Activated naive CD8-positive, alpha-beta T cell treated with anti-CD3 and anti-CD28 coated beads, Interleukin-2, amount 10 ng/mL, durations not matched to agents 7 days and 5 days (primary cell): Measurements from ENCODE around the gene SMURF1. TPM values are rescaled to one million over a fixed set of nuclear protein-coding genes. Genes with fewer than 3 reads are reported as not detected.
A peak's percentile ranks its signal among the peaks of the same experiment; 100 is the strongest.

Source experiments
- ATAC-seq: fragments of 150-1000 bp; cut with Tn5 transposase; one replicate; pipeline ENCODE4 v1.10.0; 2021; ENCODE audit warnings: low read depth, moderate library complexity
- POLR2A ChIA-PET: fragments of 350-600 bp; sonication (Branson Sonifier 250); formaldehyde crosslinking; loops from one replicate; lab custom pipeline; 2021; ENCODE audit warnings: antibody characterized with exemption; lab: Charles Lee
- DNase-seq: peaks from one replicate; pipeline ENCODE4 v3.0.0; 2021
- H3K27ac Mint-ChIP-seq: one replicate; pipeline ENCODE4 v1.8.0; 2022; ENCODE audit warnings: mild to moderate bottlenecking, mixed read lengths
- H3K27me3 Mint-ChIP-seq: one replicate; pipeline ENCODE4 v1.8.0; 2022; ENCODE audit warnings: mild to moderate bottlenecking, moderate library complexity, mixed read lengths
- H3K36me3 Mint-ChIP-seq: one replicate; pipeline ENCODE4 v1.8.0; 2021; ENCODE audit warnings: mild to moderate bottlenecking, mixed read lengths
- H3K4me1 Mint-ChIP-seq: one replicate; pipeline ENCODE4 v1.8.0; 2021; ENCODE audit warnings: mixed read lengths
- H3K4me3 Mint-ChIP-seq: one replicate; pipeline ENCODE4 v1.8.0; 2022; ENCODE audit warnings: mild to moderate bottlenecking, moderate library complexity, mixed read lengths
- H3K9me3 Mint-ChIP-seq: one replicate; pipeline ENCODE4 v1.8.0; 2021; ENCODE audit warnings: mixed read lengths
- total RNA-seq, 2 experiments: library from RNA; stranded (reverse); gene quantifications; one replicate each; pipeline ENCODE4 v1.2.3, GENCODE V29; 2021

SMURF1 gene
- total RNA-seq, 2 experiments from 2014 or later: 15.1 to 16.2 TPM

DNA sequence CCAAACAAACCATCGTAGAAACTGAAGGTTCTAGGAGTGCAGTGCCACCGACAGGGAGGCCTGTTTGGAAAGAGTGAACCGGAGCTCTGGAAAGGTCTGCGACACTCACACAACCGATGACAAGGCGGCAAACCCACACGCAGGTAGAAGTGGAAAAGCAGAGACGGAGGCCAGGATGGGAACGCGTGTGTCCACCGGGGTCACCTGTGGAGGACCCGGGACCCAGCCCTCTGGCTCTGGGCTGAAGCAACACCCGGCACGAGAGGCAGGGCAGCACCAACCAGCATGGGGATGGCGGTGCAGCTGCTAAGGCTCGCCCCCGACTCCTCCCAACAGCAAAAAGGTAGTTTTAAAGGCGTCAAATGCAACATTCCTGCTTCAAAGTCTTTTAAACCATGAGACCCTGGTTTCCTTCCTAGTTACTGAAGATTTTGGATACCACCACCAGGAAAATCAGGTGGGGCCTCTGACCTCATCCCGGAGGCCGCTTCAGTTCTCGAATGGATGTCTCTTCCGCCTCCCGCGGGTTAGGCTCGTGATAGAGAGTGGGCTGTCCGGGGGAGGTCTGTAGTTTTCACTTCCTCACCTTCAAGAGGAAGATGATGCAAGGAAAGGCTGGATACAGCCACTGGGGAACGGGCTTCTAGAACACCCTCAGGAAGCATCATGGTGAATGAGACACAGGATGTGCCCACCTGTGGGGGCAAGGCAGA is 115.5 kb downstream of the SMURF1 start:
- Mint-ChIP-seq H3K27ac (no peak overlapping the region), H3K27me3 (no peaks in the 10 kb centered on the region), H3K4me3 (no peak overlapping the region), H3K9me3 (no peaks in the 10 kb centered on the region), H3K4me1 (no peaks in the 10 kb centered on the region), H3K36me3 (peaks cover 20% of the 10 kb centered on the region)
- DNase-seq (peak; percentile 15), ATAC-seq (no peak)
- POLR2A ChIA-PET: no interaction called here

DNA sequence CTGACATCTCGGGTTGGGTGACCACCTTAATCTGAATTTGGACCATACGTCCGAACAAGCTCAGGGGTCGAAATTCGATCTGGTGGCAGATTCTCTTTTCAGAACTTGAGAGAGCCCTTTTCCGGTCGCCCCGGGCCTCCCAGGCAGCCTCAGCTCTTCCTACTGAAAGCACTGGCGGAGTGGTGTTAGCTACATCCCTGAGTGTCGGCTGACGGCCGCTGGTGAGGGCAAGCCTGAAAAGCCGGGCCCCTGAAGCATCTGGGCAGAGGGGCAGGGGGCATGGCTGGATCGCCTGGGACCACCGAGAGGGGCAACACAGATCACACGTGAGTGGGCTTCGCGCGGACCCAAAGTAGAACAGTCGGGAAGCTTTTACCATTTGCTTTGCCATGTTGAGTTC is 116.1 kb downstream of the SMURF1 start:
- ATAC-seq (no peak), DNase-seq (peak; percentile 18)
- POLR2A ChIA-PET: no interaction called here
- H3K4me1 Mint-ChIP-seq: no peaks in the 10 kb centered on the region
- H3K9me3 Mint-ChIP-seq: no peaks in the 10 kb centered on the region
- H3K27ac Mint-ChIP-seq: no peak overlapping the region
- H3K36me3 Mint-ChIP-seq: peaks cover 20% of the 10 kb centered on the region
- no peaks in the 10 kb centered on the region for H3K27me3 Mint-ChIP-seq
- H3K4me3 Mint-ChIP-seq: no peak overlapping the region

DNA sequence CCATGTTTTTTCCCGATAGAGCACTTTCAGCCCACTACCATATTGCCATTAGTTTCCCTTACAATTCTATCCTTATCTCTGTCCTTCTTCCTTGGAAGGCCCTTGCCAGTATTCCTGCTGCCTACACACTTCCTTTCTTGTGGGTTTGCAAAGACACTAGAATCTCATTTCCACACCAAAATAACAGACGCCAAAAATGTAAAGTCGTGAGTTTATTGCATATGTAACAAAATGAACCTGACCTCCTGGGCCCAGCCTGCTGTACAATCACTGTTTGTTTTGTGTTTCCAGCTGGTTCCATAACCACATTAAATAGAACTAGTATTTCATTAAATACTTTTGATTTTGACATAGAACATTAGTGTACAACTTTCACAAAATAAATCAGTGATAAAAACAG is 116.7 kb downstream of the SMURF1 start:
- ATAC-seq (no peak), DNase-seq (no peak)
- Mint-ChIP-seq H3K9me3 (no peaks in the 10 kb centered on the region), H3K4me3 (no peak overlapping the region), H3K27ac (no peak overlapping the region), H3K4me1 (no peaks in the 10 kb centered on the region), H3K36me3 (peaks cover 20% of the 10 kb centered on the region), H3K27me3 (no peaks in the 10 kb centered on the region)
- POLR2A ChIA-PET: no interaction called here

DNA sequence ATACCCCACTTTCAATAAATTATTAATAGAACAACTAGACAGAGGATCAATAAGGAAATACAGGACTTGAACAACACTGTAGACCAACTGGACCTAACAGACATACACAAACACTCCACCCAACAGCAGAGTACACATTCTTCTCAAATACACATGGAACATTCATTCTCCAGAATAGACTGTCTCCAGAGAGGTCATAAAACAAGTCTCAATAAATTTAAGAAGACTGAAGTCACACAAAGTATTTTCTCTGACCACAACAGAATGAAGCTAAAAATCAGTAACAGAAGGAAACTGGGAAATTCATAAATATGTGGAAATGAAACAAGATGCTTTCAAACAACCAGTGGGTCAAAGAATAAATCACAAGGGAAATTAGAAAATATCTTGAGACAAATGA is 119.8 kb downstream of the SMURF1 start:
- H3K4me1 Mint-ChIP-seq: no peaks in the 10 kb centered on the region
- H3K27ac Mint-ChIP-seq: no peak overlapping the region
- POLR2A ChIA-PET: no interaction called here

DNA sequence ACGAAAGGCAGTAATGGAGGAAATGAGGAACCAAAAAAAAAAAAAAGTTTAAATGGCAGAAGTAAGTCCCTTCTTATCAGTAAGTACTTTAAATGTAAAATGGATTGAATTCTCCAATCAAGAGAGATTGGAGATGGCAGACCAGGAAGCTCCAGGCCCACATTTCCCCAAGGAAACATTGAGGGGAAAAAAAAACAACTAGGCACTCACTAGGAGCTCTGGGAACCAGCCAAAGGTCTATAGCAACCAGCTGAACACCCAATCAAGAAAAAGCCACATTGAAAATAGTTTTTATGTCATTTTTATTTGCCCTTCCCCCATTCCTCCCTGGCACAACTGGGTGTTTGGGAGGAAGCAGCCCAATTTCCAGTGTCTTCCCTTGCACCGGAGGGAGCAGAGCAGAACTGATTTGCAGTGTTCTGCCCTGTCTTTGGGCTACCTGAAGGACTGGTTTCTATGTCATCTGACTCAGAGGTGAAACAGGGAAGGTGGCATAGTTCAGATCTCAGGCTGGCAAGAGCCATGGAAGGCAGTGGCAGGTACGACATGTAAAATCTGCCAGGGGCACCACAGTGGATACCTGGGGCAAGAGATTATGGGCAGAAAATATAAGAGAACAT is 121.9 kb downstream of the SMURF1 start:
- no peak for ATAC-seq
- no peak for DNase-seq
- no peaks in the 10 kb centered on the region for H3K27me3 Mint-ChIP-seq
- POLR2A ChIA-PET: interaction anchor here (0.7 kb wide), 1 partner anchor 1842 kb away, joined by 4 read pairs; no protein-coding TSS in a partner anchor
- H3K4me3 Mint-ChIP-seq: no peak overlapping the region
- no peaks in the 10 kb centered on the region for H3K4me1 Mint-ChIP-seq
- peaks cover 33% of the 10 kb centered on the region for H3K36me3 Mint-ChIP-seq
- H3K27ac Mint-ChIP-seq: no peak overlapping the region
- no peaks in the 10 kb centered on the region for H3K9me3 Mint-ChIP-seq

More for the DNA sequence above, 119.8 kb downstream of the SMURF1 start:
- Mint-ChIP-seq H3K36me3 (peaks cover 26% of the 10 kb centered on the region), H3K27me3 (no peaks in the 10 kb centered on the region), H3K9me3 (no peaks in the 10 kb centered on the region), H3K4me3 (no peak overlapping the region)
- DNase-seq (no peak), ATAC-seq (no peak)

DNA sequence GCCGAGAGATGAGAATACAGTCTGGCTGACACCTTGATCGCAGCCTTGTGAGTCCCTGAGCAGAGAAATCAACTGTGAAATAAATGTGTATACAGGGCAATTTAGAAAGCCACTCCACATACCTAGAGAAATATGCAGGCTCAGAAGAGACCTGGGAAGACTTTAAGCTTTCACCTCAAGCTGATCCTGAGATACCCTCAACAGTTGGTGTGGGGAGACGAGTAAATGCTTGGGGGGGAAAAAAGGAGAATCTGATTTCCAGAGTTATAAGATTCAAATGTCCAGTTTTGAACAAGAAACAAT is 123.5 kb downstream of the SMURF1 start:
- no peaks in the 10 kb centered on the region for H3K27me3 Mint-ChIP-seq
- POLR2A ChIA-PET: no interaction called here
- H3K27ac Mint-ChIP-seq: no peak overlapping the region
- H3K36me3 Mint-ChIP-seq: peaks cover 48% of the 10 kb centered on the region
- no peak overlapping the region for H3K4me3 Mint-ChIP-seq
- DNase-seq (no peak), ATAC-seq (no peak)
- H3K9me3 Mint-ChIP-seq: peaks cover 1% of the 10 kb centered on the region
- peaks cover 2% of the 10 kb centered on the region for H3K4me1 Mint-ChIP-seq

DNA sequence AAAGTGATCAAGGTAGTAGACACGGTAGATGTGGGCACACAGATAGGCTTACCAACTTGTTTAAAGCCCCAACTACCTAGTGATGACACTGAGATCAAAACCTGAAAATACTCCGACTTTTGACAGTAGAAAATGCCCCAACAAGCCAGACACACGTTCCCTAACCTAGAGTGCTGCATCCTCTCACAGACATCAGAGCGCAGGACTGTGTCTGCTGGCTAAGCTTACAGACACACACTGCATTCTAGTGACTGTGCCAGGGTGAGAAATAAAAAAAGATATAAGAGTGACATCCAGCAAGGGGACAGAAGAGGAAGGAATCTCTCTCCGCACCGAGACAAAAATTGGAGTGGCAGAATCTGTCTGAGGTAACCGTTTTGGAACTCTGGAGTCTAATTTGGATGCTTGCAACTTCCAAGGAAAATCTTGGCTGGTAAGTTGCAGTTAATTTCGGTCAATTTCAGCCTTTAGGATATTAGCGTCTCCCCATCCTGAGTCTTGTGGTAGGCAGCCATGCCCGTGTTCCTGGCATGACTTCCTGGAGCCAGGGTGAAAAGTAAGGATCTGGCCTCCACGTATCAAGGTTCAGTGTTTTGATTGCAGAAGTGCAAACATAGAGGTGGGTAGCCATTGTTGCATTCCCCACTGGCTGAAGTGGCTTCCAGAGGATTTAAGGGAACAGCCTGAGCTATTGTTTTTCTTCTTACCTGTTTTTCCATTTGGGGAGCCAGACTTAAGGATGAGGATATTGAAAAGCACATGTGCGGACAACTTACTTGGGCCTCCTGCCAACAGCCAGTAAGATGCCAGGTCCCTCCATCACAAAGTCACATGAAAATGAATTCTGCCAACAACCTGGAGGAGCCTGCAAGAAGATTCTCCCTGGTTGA is 124.1 kb downstream of the SMURF1 start:
- ATAC-seq: no peak
- no peak for DNase-seq
- H3K4me3 Mint-ChIP-seq: no peak overlapping the region
- no peaks in the 10 kb centered on the region for H3K27me3 Mint-ChIP-seq
- POLR2A ChIA-PET: no interaction called here
- peaks cover 51% of the 10 kb centered on the region for H3K36me3 Mint-ChIP-seq
- H3K9me3 Mint-ChIP-seq: peaks cover 1% of the 10 kb centered on the region
- H3K27ac Mint-ChIP-seq: no peak overlapping the region
- peaks cover 2% of the 10 kb centered on the region for H3K4me1 Mint-ChIP-seq

DNA sequence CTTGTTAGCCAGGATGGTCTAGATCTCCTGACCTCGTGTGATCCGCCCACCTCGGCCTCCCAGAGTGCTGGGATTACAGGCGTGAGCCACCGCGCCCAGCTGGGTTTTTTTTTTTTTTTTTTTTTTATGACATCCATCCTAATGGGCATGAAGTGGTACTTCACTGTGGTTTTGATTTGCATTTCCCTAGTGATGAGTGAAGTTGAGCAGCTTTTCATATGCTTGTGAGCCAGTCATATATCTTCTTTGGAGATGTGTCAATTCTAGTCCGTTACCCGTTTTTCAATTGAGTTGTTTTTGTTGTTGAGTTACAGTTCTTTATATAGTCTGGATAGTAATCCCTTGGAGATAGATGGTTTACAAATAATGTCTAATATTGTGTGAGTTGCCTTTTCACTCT is 127.7 kb downstream of the SMURF1 start:
- Mint-ChIP-seq H3K4me1 (peaks cover 2% of the 10 kb centered on the region), H3K4me3 (no peak overlapping the region), H3K27me3 (no peaks in the 10 kb centered on the region), H3K36me3 (peaks cover 47% of the 10 kb centered on the region), H3K9me3 (peaks cover 1% of the 10 kb centered on the region), H3K27ac (no peak overlapping the region)
- DNase-seq: no peak
- POLR2A ChIA-PET: no interaction called here
- ATAC-seq: no peak

DNA sequence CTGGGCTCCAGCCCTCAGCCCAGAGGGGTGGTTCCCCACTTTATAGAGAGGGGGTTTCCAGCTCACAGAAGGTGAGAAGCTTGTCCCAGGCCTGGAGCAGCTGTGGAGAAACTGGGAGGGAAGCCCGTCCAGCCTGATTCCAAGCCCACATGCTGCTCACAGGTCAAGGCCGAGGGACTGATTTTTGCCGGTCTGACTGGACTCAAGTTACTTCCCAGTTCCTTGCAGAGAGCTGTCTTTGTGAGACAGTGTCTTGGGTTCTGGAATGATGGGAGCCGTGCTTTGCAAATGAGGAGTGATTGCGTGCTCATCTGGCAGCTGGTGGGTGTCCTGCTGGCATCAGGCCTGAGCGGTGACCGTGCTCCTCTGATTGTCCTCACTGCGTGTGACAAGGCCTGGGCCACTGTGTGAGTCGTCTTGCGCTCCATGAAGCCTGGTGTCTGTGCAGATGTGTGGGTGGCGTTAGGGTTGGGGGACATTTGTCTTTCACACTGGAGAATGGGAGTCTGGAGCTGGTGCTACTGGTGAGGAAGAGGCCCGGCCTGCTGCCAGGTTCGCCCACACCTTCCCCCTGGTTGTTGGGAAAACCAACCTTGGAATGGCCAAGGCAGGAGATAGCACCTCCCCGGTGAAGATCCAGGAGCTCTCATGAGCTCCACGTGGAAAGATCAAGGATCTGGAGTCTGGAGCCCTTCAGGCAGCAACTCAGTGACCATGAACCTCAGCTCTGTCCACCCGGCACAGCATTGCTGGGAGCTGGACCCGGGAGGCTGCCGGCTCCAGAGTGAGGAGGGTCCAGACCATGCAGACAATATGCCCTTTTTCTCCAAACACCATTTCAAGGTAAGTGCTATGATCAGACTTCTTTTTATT is 129.6 kb downstream of the SMURF1 start:
- Mint-ChIP-seq H3K9me3 (peaks cover 1% of the 10 kb centered on the region), H3K27me3 (no peaks in the 10 kb centered on the region), H3K4me1 (peaks cover 2% of the 10 kb centered on the region), H3K27ac (no peak overlapping the region), H3K4me3 (no peak overlapping the region), H3K36me3 (peaks cover 36% of the 10 kb centered on the region)
- DNase-seq (peak; percentile 18), ATAC-seq (no peak)
- POLR2A ChIA-PET: interaction anchor here (1.2 kb wide), 1 partner anchor 13 kb away, joined by 3 read pairs; no protein-coding TSS in a partner anchor

DNA sequence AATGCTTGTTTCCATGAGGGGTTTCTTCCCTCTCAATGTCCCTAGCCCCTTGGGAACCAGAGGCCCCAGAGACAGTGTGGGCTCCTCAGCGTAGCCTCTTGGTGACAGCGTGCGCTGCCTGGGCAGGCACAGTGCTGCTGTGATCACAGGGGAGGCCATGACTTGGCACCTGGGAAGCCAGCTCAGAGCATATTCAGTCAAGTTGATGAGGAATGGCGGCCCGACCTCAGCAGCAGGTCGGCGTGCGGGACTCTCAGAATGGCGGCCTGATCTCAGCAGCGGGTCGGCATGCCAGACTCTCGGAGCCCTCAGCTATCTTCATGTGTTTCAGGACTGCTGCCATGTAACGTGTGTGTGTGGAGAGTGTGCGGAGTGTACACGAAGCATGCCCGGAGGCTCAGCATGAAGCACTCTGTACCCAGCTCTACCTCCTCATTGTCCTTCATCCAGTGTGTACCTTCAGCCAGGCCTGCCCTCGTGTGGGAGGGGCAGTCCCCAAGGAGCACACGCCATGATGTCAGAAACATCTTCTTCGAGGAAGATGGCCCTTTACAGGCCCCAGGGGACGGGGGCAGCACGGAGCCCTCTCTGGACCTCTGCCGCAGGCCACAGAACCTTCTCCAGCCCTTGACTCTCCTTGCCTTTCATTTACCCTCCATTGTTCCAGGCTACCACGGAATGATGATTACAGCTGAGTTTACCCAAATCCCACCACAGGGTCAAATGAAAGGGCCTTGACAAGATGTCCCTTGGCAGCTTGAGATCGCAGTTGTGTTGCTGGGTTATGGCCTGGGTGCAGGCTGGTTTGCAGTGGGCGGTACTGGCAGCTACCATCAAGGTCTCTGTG is 130.4 kb downstream of the SMURF1 start:
- ATAC-seq (no peak), DNase-seq (peak; percentile 23)
- Mint-ChIP-seq H3K4me1 (peaks cover 2% of the 10 kb centered on the region), H3K36me3 (peaks cover 33% of the 10 kb centered on the region), H3K4me3 (no peak overlapping the region), H3K9me3 (peaks cover 1% of the 10 kb centered on the region), H3K27ac (no peak overlapping the region), H3K27me3 (no peaks in the 10 kb centered on the region)
- POLR2A ChIA-PET: interaction anchor here (1.2 kb wide), 1 partner anchor 12 kb away, joined by 3 read pairs; no protein-coding TSS in a partner anchor

DNA sequence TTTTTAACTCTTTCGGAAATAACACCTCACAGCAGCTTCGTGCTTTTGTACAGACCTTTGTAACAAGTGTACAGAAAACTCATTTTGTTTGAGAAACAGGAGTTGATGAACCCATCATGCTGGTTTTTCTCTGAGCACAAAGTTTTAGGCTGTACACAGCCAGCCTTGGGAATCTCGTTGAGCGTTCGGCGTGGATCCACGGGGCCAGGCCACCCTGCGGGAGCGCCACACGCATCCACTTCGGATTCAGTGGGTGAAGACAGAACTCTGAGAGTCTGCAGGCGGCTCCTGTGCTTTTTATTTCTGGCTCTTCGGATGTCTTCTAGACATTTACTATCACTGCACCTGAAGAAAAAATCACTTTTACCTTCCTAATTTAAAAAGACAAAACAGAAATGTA is 131.2 kb downstream of the SMURF1 start:
- no peaks in the 10 kb centered on the region for H3K27me3 Mint-ChIP-seq
- no peak overlapping the region for H3K4me3 Mint-ChIP-seq
- DNase-seq (peak; percentile 12), ATAC-seq (no peak)
- peaks cover 1% of the 10 kb centered on the region for H3K9me3 Mint-ChIP-seq
- H3K27ac Mint-ChIP-seq: no peak overlapping the region
- H3K36me3 Mint-ChIP-seq: peaks cover 31% of the 10 kb centered on the region
- POLR2A ChIA-PET: no interaction called here
- H3K4me1 Mint-ChIP-seq: peaks cover 2% of the 10 kb centered on the region

DNA sequence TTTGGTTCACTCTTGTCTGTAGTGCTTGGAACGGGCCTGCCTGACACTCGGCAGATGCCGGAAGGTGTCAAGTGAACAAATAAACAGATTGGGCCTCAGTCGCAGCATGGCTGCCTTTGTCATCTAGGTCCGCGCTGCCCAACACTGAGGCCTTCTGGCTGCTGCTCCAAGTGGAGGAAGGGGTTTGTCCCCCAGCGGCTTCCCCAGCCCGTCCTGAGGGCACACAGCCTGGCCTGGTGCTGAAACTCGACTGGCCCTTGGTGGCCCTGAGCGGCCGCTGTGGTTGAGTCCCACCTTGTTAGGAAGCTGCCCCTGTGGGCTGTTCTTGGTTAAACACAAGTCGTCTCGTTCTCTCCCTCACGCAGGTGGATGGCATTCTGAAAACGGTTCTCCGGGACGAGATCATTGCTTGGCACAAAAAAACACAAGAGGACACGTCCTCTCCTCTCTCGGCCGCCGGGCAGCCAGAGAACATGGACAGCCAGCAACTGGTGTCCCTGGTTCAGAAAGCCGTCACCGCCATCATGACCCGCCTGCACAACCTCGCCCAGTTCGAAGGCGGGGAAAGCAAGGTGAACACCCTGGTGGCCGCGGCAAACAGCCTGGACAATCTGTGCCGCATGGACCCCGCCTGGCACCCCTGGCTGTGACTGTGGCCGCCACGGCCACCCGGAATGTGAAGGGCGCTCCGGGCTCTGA is 132.1 kb downstream of the SMURF1 start:
- peaks cover 1% of the 10 kb centered on the region for H3K9me3 Mint-ChIP-seq
- H3K27me3 Mint-ChIP-seq: no peaks in the 10 kb centered on the region
- no peak for ATAC-seq
- peak; percentile 23 for DNase-seq
- H3K4me1 Mint-ChIP-seq: peaks cover 2% of the 10 kb centered on the region
- H3K27ac Mint-ChIP-seq: no peak overlapping the region
- no peak overlapping the region for H3K4me3 Mint-ChIP-seq
- POLR2A ChIA-PET: no interaction called here
- peaks cover 29% of the 10 kb centered on the region for H3K36me3 Mint-ChIP-seq
